ENCODE data around the gene COMTD1.

DNA sequence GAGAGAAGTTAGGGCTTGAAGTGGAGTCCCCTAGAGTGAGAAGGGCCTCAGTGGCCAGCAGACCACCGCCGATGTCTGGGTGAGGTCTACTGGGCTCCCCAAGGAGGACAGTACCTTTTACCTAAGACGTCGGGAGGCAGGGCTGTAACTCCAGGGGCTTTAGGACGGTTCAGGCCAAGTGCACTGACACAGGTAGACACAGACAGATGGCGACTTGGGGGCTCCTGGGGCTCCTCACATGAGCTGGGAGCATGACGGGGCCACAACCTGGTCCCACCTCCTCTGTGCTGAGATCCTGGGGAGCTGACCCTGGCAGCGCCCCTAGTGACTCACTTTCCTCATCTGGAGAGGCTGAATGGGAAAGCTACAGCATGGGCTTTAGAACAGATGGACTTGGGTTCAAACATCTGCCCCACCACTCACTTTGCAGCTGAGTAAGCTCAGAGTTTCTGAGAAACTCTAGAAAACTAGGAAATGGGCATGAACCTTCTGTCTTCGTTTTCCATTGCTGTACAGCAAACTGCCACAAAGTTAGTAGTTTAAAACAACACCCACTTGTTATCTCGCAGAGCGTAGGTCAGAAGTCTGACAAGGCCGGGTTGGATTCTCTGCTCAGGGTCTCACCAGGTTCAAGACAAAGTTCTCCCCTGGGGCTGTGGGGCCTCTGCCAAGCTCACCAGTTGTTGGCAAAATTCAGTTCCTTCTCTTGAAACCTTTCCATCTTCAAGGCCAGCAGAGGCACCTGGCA, 4.7 kb upstream of the COMTD1 start:
- TF ChIP-seq, protein P1, sequence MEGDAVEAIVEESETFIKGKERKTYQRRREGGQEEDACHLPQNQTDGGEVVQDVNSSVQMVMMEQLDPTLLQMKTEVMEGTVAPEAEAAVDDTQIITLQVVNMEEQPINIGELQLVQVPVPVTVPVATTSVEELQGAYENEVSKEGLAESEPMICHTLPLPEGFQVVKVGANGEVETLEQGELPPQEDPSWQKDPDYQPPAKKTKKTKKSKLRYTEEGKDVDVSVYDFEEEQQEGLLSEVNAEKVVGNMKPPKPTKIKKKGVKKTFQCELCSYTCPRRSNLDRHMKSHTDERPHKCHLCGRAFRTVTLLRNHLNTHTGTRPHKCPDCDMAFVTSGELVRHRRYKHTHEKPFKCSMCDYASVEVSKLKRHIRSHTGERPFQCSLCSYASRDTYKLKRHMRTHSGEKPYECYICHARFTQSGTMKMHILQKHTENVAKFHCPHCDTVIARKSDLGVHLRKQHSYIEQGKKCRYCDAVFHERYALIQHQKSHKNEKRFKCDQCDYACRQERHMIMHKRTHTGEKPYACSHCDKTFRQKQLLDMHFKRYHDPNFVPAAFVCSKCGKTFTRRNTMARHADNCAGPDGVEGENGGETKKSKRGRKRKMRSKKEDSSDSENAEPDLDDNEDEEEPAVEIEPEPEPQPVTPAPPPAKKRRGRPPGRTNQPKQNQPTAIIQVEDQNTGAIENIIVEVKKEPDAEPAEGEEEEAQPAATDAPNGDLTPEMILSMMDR (IDR thresholded peaks at IDR 0.05) = no peak
- no peak for TF ChIP-seq POLR2A (IDR thresholded peaks at IDR 0.05)
- no peak for TF ChIP-seq POLR2AphosphoS5 (IDR thresholded peaks at IDR 0.05)

All from prostate gland (tissue), 2 donors.